HG03097 (cell line): ENCODE data around the gene STON2.

ENCODE experiments used
- ATAC-seq: cut with Tn5 transposase; IDR thresholded peaks from one replicate; pipeline ENCODE4 v1.9.1; 2021; ENCODE audit not compliant: unreplicated experiment, low FRiP score

Gene STON2

DNA sequence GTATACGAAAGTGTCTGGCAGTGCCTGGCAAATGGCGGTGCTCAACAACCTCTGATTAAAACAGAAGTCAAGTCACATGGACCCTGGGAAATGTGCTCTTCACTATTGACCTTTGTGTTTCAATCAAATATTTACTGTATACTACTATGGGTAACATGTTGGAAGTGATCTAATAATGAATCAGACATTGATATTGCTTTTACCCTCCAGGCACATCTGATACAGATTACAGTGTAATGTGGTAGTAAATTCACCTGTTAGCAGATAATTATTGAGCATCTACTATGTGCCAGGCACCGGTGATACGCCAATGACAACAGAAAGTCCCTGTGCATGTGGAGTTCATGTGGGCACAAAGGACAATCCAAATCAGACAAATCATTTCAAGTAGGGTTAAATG is 63.1 kb downstream of the STON2 start:
- ATAC-seq: no peak

DNA sequence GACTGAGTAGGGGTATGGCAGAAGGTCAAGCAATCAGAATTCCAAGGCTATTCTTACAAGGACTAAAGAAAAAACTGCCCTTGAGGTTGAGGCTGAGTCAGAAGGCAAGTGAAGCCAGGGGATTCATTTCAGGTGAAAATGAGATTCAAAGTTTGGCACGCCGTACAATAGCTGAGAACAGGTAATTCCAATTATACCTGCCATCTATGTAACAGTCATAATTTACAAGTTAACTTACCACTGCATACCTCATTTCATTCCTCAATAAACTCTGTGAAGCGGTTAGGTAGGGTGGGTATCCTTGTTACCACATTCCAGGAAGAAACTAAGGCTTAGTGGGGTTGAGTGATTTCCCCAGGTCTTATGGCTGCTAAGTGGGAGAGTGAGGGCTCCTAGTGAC is 64.1 kb downstream of the STON2 start:
- ATAC-seq: no peak

DNA sequence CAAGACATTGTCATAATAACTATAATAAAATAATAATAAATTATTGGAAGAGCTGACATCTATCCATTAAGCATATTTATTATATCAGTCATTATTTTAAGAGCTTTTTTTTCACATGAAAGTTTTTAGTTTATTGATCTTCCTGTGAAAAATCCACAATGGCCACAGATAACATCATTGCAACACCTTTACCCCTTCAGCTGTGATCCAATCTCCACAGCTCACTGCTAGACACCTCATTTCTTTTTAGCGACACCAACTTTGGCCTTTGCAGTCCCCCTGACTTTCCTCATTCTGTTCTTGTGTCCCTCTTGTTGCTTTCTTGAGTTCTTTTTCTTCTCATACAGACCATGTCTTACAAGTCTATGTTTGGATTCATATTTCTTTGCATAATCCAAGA is 67.4 kb downstream of the STON2 start:
- no peak for ATAC-seq

DNA sequence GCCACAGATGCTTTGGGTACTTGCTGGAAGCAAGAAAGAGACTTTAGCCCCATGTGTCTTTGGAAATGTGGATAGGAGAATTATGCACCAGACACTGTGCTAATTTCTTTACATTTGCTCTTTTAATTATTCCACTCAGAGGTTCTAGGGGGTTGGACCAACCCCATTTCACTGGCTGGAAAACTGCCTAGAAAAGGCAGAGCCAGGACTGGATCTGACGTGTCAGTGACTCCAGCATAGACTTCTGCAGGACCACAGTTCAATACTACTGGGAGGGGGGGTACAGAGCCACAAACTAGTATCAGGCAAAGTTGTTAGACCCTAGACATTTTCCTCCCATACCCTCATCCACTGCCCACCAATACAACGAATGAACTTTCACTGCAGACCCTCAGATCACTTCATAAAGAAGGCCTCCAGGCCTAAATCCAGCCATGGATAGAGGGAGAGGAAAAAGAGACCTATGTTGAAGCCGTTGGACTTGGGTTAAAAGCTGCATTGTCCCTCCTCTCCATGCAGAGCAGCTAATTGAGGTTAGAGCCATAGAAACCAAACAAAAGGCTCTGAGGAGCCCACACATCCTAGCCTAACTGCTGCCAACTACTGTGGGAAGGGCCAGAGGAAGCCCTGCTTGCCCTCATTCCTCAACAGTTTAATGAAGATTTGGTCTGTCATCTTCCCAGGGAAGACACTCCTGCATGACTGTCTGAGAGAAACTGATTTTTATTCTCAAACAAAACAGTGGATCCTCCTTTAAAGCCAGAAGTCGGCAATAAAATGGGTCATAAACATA is 68.7 kb downstream of the STON2 start:
- no peak for ATAC-seq

DNA sequence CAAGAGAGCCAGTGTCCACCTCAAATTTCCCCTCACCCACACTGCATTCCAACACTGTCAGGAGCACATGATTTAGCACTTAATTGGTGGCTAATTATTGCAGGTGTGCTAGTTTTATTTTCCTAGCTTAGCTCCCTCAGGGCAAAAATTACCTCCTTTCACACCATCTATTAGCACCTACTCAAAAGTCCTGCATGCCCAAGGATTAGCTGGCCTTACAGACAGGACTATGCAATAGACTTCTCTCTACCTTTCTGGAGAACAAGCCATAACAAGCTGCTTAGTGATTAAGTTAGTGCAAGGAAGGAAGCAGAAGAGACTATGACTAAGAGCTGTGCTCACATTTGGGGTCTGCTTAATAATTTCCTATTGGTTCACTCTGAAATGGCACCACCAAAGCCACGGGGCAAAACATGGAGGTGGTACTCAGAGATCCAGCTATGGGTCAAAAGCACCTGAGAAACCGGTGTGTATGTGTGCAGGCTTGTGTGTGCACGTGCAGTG is 69.5 kb downstream of the STON2 start:
- no peak for ATAC-seq

DNA sequence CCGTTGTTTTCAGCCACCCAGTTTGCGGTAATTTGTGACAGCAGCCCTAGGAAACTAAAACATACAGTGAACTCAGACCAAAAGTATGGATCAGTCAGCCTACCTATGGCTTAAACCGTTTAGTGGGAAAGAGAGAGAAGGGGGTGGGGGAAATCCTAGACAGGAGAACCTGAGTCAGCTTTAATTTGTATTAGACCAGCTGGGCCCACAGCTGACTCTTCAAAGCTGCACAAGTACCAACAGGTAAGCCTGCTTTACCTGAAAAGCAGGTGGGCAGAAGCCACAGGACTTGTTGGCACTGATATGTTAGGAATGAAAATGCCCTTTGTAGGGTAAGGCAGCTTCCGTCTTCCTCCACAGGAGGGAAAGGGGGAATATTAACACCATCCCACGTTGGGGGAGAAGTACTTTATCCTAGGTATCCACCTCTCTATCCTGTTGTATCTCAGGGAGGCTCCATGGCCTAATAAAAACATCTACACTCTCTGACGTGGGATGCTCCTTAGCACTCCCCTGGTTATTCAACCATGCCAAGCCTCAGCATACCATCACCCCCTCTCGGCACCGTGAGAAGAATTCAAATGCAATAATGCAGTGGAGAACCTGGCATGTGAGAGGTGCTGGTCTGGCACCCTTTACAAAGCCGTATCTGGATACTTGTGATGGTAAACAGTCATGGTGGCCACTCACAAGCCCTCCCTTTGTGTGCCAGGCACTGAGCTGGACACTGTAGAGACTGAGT is 70.3 kb downstream of the STON2 start:
- no peak for ATAC-seq

DNA sequence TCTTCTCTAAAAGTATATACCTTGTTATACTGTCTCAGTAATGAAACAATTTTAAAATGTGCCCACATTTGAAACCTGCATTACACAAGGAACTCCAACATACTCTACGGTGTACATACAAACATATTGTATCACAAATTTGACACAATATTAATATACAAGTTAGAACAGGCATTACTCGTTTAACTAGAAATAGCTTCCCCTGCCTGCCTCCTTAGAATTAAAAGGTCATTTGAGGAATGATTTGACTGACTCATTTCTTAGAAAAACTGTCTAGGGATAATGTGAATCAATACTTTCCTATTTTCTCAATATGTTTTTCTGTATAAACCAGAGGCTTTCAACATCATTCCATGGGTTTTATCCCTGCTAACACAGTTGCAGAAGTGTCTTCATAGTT is 73.7 kb downstream of the STON2 start:
- ATAC-seq: no peak

DNA sequence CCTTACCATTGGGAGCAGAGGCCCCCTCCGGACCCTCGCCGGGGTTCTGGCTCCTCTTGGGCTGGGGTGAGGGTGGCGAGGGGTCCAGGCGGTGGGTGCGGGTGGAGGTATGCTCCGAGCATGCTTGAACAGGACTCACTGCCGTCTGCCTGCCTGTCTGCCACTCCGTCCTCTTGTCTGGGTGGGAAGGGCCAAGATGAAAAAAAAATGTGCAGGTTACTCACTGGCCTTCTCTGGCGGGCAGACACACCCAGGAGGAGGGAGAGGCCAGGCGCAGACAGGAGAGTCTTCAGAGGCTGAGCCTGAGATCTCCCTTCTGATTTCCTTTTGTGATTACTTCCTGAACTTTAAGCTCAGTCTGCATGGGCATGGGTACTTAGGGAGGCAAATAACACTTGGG is 76.1 kb downstream of the STON2 start:
- no peak for ATAC-seq

DNA sequence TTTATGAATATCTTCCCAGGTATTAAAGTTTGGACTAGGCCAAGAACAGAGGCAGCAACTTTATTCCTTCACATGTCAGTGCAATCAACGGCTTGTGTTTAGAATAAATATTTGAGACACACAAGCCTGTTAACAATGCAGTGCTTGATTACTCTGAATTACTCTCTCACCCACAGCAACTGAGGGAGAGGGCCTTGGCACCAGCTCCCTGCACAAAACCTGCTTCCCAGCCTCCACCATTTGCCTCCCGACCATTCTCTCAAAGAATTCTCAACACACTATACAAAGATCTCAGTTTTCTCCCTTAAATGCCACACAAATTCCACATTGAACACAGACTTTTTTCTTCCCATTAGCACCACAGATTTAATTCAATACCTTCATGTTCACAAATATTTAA is 77.0 kb downstream of the STON2 start:
- ATAC-seq: no peak

DNA sequence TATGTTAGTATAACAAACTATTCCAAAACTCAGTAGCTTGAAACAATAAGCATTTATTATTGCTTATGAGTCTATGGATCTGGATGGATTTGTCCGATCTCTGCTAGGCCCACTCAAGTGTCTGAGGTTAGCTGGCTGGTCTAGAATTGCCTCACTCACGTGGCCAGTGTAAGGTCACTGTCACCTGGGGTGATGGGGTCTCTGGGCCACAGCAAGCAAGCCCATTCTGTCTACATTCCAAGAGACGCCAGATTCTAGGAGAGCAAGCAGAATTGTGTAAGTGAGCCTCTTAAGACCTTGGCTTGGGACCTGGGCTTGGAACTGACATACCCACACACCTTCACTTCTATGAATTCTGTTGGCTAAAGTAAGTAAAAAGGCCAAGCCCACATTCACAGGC is 80.2 kb downstream of the STON2 start:
- ATAC-seq: no peak

DNA sequence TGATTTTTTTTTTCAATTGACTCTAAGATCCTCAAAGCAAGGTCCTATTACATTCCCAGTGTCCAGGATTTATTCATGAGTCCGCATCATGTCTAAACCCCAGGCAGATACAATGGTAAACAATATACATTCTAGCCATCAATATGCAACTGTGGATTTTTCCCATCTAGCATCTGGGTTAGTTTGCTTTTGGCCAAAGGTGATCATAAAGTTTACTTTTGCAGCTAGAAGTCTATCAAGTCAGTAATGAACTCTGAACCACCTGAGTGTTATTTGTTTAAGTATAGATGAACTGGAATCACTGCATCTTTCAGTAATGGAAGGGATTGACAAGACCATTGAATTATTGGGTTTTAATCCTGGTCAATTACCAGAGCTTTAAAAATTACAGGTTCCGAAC is 80.8 kb downstream of the STON2 start:
- ATAC-seq: no peak

DNA sequence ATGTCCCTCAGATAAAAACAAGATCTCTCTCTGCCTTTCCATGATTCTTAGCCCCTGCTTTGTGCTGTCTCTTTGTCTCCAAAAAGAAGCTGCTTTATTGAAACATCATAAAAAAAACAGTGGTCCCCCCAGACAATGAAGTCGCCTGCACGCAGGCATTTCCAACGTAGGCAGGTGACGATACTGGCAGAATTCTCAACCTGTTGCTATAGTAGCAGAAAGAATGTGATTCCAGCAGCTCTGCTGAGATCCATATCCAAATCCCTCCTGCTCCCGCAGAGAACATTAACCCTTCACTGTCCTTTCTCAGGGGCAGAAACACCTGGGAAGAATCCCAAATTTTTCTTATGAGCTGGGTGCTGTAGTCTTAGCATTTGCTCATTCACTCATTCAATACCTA is 84.8 kb downstream of the STON2 start:
- no peak for ATAC-seq

DNA sequence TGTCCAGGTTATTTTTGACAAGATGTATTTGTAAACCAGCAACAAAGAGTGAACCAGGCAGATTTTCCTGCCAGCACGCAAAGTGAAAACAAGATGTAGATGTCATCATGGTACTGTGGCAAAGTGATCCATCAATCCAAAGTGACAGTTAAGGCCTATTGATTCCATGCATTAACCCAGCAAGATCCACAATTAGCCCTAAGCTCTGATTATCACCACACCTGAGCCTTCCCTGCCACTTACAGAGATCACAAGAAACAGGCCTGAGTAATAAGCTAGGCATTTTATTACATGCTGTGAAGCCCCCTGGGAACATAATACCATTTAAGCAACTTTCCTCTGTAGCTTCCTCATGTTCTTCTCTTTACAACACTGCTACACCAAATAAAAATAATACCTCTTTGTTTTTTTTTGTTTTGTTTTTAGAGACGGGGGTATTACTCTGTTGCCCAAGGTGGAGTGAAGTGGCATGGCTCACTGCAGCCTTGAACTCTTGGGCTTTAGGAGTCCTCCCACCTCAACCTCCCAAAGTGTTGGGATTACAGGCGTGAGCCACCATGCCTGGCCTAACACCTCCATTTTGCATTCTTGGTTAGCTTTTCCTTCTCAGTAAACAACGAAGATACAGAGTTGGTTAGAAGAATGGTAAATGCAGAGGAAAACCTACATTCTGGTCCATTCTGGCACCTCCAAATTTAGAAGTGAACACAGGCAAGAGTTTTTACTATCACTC is 85.5 kb downstream of the STON2 start:
- no peak for ATAC-seq

DNA sequence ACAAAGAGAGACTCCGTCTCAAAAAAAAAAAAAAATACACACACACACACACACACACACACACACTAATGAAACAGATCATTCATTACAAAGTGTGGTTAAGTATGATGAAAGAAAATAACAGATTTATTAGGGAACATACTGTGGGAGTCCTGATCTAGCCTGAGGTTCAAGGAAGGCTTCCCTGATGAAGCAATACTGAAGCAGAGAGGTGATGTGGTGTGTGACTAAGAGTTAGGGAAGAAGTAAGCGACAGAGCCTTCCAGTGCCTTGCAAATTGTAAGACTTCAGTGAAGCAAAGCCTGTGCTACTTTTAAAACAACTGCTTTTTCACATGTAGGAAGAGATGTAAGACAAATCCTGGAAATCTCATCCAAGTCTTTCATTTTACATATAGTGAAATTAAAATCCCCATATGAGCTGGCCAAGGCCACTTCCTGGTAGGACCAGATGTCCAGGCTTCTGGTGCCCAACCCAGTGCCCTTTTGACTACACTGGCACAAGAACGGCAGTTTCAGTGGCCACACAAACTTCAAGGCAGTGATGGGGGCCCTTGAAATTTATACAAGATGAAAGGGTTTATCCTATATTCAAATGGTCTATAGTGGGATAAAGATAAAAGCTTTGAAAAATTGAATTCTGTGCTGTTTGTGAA is 86.2 kb downstream of the STON2 start:
- no peak for ATAC-seq

DNA sequence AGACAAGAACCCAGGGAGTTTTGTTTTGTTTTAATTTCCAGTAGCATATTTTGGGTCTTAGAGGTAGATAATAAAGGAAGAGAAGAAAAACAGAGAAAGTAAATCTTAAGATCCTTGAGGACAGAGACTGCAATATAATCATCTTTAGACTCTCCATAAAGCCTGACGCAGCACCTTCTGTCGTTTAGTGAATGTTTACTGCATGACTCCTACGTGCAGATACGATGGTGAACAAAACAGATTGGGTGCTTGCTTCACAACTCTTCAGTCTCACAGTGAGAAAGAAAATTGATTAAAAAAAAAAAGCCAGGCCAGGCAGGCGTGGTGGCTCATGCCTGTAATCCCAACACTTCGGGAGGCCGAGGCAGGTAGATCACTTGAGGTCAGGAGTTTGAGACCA is 86.9 kb downstream of the STON2 start:
- no peak for ATAC-seq

DNA sequence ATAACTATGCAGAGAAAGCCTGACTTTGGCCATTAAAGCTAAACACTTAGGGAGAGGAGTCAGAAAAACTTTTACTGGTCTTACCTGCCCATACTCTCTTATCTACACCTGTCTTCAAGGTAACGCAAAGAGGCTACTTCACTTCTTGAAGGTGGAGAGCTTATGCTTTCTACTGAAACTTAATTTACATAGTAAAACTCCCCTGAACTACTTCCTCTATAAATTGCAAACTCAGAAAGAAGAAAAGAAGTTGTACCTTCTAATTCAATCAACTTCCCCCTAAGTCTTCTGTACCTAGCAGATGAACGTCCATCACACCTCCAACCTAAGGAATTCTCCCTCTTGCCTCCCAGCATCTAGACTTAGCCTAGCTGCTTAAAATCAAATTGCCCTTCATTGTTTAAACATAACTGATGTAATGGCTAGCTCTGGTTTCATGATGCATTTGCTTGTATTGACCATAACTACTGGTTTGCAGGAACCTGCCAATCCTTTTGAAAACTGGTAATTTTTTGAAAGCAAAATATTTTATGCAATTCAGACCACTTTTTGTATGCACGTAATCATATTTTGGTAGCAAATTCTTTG is 87.7 kb downstream of the STON2 start:
- ATAC-seq: no peak

DNA sequence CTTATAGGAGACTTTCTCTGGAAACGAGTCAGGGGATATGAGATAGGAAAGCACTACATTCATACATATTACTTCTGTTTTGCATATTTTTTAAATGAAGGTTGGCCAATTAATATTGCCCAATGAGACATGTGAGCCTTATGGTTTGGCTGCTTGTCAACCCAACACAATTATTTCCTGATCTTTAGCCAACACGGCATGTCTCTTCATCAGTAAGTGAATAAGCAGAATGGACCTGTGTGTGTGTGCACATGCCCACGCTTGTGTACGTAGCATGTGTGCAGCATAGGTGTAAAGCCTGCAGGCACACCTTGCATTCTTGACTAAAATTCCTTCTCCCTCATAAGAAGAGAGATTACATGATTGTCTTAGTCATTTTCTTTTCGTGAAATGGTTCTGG is 88.3 kb downstream of the STON2 start:
- no peak for ATAC-seq

DNA sequence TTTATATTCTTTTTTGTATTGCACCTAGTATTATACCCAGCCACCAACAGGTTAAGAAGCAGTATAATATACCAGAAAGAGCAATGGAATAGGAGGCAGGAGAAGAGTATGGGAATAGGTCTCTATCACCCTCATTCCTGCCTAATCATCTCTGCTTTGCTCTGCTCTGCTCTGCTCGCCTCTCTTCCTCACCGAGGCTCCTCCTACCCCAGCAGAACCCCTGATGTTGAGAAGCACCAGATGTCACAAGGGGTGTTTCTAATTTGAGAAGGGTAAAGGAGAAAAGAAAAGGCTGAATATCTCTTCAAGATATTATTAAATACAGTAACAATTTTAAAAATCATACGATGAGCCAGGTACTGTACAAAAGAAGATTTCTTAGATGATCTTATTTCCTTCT is 89.0 kb downstream of the STON2 start:
- ATAC-seq: no peak

DNA sequence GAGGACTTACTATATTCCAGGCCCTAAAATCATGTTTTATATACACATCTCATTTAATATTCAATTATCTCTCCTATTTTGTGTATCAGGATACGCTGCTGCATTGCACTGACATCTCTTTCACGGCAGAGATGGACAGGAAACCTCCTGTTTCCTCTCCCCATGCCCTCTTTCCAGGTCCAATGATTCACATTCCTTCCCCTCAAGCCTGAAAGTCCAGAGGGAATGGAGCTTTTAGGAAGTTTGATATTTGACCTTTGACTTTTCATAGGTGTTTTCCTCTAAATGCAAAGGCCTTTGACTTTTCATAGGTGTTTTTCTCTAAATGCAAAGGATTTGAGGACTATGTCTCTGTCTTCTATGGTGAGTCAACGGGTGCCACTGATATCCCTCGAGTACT is 89.5 kb downstream of the STON2 start:
- no peak for ATAC-seq

DNA sequence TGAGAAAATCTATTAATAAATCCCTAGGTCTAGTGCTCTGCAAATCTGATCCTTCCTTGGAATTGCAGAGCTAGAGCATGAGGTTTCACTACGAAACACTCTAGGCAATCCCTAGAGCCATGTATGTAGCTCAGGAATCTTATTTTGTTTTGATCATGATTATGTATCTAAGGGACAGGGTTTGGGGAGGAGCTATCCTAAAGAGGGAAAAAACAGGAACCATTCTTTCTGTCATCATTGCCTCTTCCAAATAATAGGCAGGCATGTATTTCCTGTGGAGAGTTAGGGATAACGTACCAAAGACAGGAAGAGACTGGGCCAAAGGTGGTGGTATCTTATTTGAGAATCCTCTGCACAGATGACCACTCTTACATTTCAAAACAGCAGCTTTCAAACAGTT is 90.6 kb downstream of the STON2 start:
- no peak for ATAC-seq

DNA sequence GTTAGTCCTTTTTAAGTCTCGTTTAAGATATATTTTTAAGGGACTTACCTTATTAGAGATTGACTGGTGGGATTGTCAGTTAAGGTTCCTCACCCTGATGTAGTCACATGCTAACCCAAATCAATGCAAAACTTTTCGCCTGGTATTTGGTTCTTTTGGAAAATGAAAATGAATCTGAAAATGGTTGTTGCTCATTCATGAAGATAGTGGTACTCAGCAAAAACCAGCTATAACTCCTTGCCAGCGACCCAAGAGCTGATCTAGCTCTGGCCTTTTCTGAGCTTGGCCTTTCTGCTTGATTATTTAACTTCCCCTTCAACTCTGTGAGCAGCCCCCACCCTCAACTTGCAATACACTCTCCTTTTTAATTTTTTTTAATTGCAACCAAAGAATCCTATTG is 94.4 kb downstream of the STON2 start:
- ATAC-seq: no peak
